Vagina (tissue), 2 donors: ENCODE data around the gene IGFBP1.

Experiments
- CTCF ChIP-seq, 3 experiments: fragments of 450-650 bp in 2 of 3; fragments of 200-600 bp in 1 of 3; sonication (generic) in 1 of 3; IDR thresholded peaks; one replicate each; pipeline ENCODE4 v1.5.1; 2017 to 2019; ENCODE audit warnings: antibody characterized with exemption in 3 of 3, mild to moderate bottlenecking in 2 of 3, moderate library complexity in 2 of 3
- POLR2A ChIP-seq, 2 donors: fragments of 450-650 bp; IDR thresholded peaks; one replicate each; pipeline ENCODE4 v1.6.1; 2017; ENCODE audit warnings: antibody characterized with exemption in 2 of 2, mild to moderate bottlenecking in 2 of 2, moderate library complexity in 2 of 2
- POLR2AphosphoS5 ChIP-seq, 2 donors: sonication (generic); formaldehyde crosslinking; IDR thresholded peaks; one replicate each; pipeline ENCODE4 v1.9.0; 2017; ENCODE audit warnings: antibody characterized with exemption in 2 of 2, mild to moderate bottlenecking in 2 of 2, low read depth in 1 of 2; ENCODE audit not compliant: insufficient read depth in 1 of 2

DNA sequence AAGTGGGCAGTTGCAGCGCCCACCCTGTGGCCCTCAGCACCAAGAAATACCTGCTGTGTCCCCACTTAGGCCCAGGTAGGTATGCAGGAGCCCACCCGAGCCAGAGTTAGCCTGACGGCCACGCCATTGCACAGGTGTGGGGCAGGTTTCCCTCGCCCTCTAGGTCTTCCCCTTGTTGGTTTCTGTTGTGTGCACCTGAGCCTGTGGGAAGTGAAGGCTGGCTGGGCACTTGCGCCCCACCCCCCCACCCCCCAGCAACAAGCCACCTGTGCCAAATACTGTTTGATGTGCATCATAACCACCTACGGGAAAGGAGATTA lies 15.3 kb upstream of the IGFBP1 start, which contains the start of gene CCDC201:
- no peak for TF ChIP-seq CTCF (IDR thresholded peaks at IDR 0.05)
- TF ChIP-seq POLR2A (IDR thresholded peaks at IDR 0.05), result no peak
- TF ChIP-seq POLR2AphosphoS5 (IDR thresholded peaks at IDR 0.05; ENCODE audit: insufficient read depth in 1 of 2, low read depth in 1 of 2), result no peak
